ENCODE results near the gene TOMM20L. TPM values are rescaled to one million over a fixed set of nuclear protein-coding genes. Genes with fewer than 3 reads are reported as not detected.

Gene TOMM20L
- total RNA-seq, 1 experiment from 2014 or later, result not detected

GRCh38 chr14:58455593-58456265 lies 60.0 kb downstream of the TOMM20L start:
- Histone ChIP-seq H3K79me2 (ENCODE audit: insufficient read depth, low read length) (no peaks in the 10 kb centered on the region), H3K18ac (ENCODE audit: insufficient read length, low read depth, low read length) (no peak overlapping the region), H3K9ac (ENCODE audit: extremely low read depth, insufficient read length, low read length) (no peak overlapping the region), H4K20me1 (ENCODE audit: control insufficient read depth, insufficient read depth, insufficient read length) (no peaks in the 10 kb centered on the region), H4K8ac (replicated peaks; ENCODE audit: insufficient read length, low read depth, low read length) (peak overlapping the region; percentile 7), H3K27me3 (ENCODE audit: insufficient read depth, low read length) (no peaks in the 10 kb centered on the region), H3K27ac (ENCODE audit: insufficient read length, low read depth, low read length) (no peak overlapping the region), H2AFZ (ENCODE audit: low read length) (no peak overlapping the region), H3K56ac (ENCODE audit: insufficient read length, low read depth, low read length) (no peak overlapping the region), H4K5ac (ENCODE audit: insufficient read length, low read depth, low read length) (no peak overlapping the region), H3K4ac (ENCODE audit: low read depth, low read length) (no peak overlapping the region), H2BK12ac (ENCODE audit: insufficient read length, low read depth, low read length) (no peak overlapping the region), H2BK15ac (ENCODE audit: low read depth, low read length) (no peak overlapping the region), H2BK20ac (ENCODE audit: low read depth, low read length, poor library complexity, severe bottlenecking) (no peak overlapping the region), H3K23me2 (ENCODE audit: insufficient read length, low read depth, low read length, poor library complexity, severe bottlenecking) (no peaks in the 10 kb centered on the region), H3K4me2 (ENCODE audit: insufficient read depth, insufficient read length, low read length) (no peak overlapping the region), H3K9me3 (ENCODE audit: control insufficient read depth, low read depth, low read length) (no peaks in the 10 kb centered on the region), H3K23ac (ENCODE audit: insufficient read length, low read depth, low read length) (no peak overlapping the region), H2AK5ac (ENCODE audit: insufficient read length, low read length) (no peak overlapping the region), H3K79me1 (ENCODE audit: insufficient read depth, low read depth, low read length, poor library complexity, severe bottlenecking) (no peaks in the 10 kb centered on the region), H3K4me1 (ENCODE audit: insufficient read depth, low read length) (no peaks in the 10 kb centered on the region), H2BK120ac (ENCODE audit: low read depth, low read length, poor library complexity, severe bottlenecking) (no peak overlapping the region), H2BK5ac (ENCODE audit: insufficient read length, low read length) (no peak overlapping the region), H4K91ac (ENCODE audit: insufficient read length, low read depth, low read length) (no peak overlapping the region), H3T11ph (ENCODE audit: low read length) (no peak overlapping the region), H3K14ac (ENCODE audit: insufficient read depth, low read length) (no peak overlapping the region)
- H3K27ac Mint-ChIP-seq, result peak overlapping the region in 1 of 3 experiments; percentile 65; a peak in 4 of 7 replicates
- no peak overlapping the region for H3K4me3 Mint-ChIP-seq
- H3K27me3 Mint-ChIP-seq (ENCODE audit: low read depth), result no peaks in the 10 kb centered on the region
- WGBS (ENCODE audit: extremely low coverage, insufficient read length, low lambda C conversion rate), result no CpG with 5 or more reads among the region's 9 CpGs
- peaks cover 6 to 34% (median 14%) of the 10 kb centered on the region in 3 experiments; a peak in 6 of 7 replicates for H3K36me3 Mint-ChIP-seq (ENCODE audit: insufficient read depth in 1 of 3, low read depth in 3 of 3)
- no peaks in the 10 kb centered on the region for H3K9me3 Mint-ChIP-seq
- no peak for TF ChIP-seq CTCF (conservative IDR thresholded peaks at IDR 0.05)
- DNase-seq, result no peak
- H3K4me1 Mint-ChIP-seq, result no peaks in the 10 kb centered on the region

Other genes with a start within 250 kb of the TOMM20L start
- gene ARMH4, start 243.7 kb upstream of the TOMM20L start, total RNA-seq (2021), result 38.7 and 42.6 TPM in 2 replicates
- gene ACTR10, start 195.8 kb upstream of the TOMM20L start, total RNA-seq (2021), result 38.4 and 41.0 TPM in 2 replicates
- 340 and 342 TPM in 2 replicates for gene PSMA3, start 151.1 kb upstream of the TOMM20L start, total RNA-seq (2021)
- 12.9 and 13.2 TPM in 2 replicates for gene ARID4A, start 97.4 kb upstream of the TOMM20L start, total RNA-seq (2021)
- gene TIMM9, start 31.6 kb downstream of the TOMM20L start, total RNA-seq (2021), result 51.4 and 52.3 TPM in 2 replicates
- 19.7 and 20.9 TPM in 2 replicates for gene KIAA0586, start 31.8 kb downstream of the TOMM20L start, total RNA-seq (2021)
- 4.4 and 4.6 TPM in 2 replicates for gene DACT1, start 242.0 kb downstream of the TOMM20L start, total RNA-seq (2021)